T-helper 1 cell treated with Interleukin-12 subunit alpha and Interleukin-12 subunit beta and Interleukin-4 antibody, amounts not matched to agents 30 μg/mL and 1 μg/mL, for 36 hours (primary cell): ENCODE data around the gene RNASEL.
"Not testable (repeated sequence)": the region's sequence is repeated elsewhere in the genome, so short reads cannot be mapped to it uniquely, and the experiment has no call there.

Experiments
- H3K27ac Mint-ChIP-seq: one replicate; pipeline ENCODE4 v1.8.0; 2021; ENCODE audit warnings: mild to moderate bottlenecking, mixed read lengths
- H3K27me3 Mint-ChIP-seq: one replicate; pipeline ENCODE4 v1.8.0; 2021; ENCODE audit warnings: low read depth, mixed read lengths
- H3K36me3 Mint-ChIP-seq: one replicate; pipeline ENCODE4 v1.8.0; 2021; ENCODE audit warnings: low read depth, mixed read lengths
- H3K4me1 Mint-ChIP-seq: one replicate; pipeline ENCODE4 v1.8.0; 2021; ENCODE audit warnings: low read depth, mixed read lengths
- H3K4me3 Mint-ChIP-seq: one replicate; pipeline ENCODE4 v1.8.0; 2021; ENCODE audit warnings: mild to moderate bottlenecking, moderate library complexity, mixed read lengths
- H3K9me3 Mint-ChIP-seq: one replicate; pipeline ENCODE4 v1.8.0; 2021; ENCODE audit warnings: mixed read lengths

The RNASEL gene

GRCh38 chr1:182568647-182569284 is 20.3 kb downstream of the RNASEL start:
- Mint-ChIP-seq H3K27me3 (peaks cover 8% of the 10 kb centered on the region), H3K27ac (no peak overlapping the region), H3K4me1 (no peaks in the 10 kb centered on the region)

GRCh38 chr1:182567629-182568028 is 21.4 kb downstream of the RNASEL start:
- Mint-ChIP-seq H3K27ac (no peak overlapping the region), H3K4me1 (no peaks in the 10 kb centered on the region), H3K27me3 (peaks cover 9% of the 10 kb centered on the region), H3K4me3 (no peak overlapping the region), H3K36me3 (no peaks in the 10 kb centered on the region), H3K9me3 (no peaks in the 10 kb centered on the region)

More at GRCh38 chr1:182568647-182569284, 20.3 kb downstream of the RNASEL start:
- Mint-ChIP-seq H3K4me3 (no peak overlapping the region), H3K9me3 (no peaks in the 10 kb centered on the region), H3K36me3 (no peaks in the 10 kb centered on the region)

- Mint-ChIP-seq H3K4me3 (no peak overlapping the region), H3K4me1 (no peaks in the 10 kb centered on the region), H3K27me3 (peaks cover 9% of the 10 kb centered on the region), H3K36me3 (no peaks in the 10 kb centered on the region), H3K9me3 (no peaks in the 10 kb centered on the region), H3K27ac (no peak overlapping the region)
Measured at GRCh38 chr1:182565537-182565936, 23.5 kb downstream of the RNASEL start.

- peaks cover 12% of the 10 kb centered on the region for H3K27me3 Mint-ChIP-seq
- no peaks in the 10 kb centered on the region for H3K9me3 Mint-ChIP-seq
- H3K27ac Mint-ChIP-seq: no peak overlapping the region
- no peaks in the 10 kb centered on the region for H3K4me1 Mint-ChIP-seq
- H3K4me3 Mint-ChIP-seq: no peak overlapping the region
- no peaks in the 10 kb centered on the region for H3K36me3 Mint-ChIP-seq
Measured at GRCh38 chr1:182564406-182565004, 24.6 kb downstream of the RNASEL start.

GRCh38 chr1:182563095-182563494 is 26.0 kb downstream of the RNASEL start:
- no peaks in the 10 kb centered on the region for H3K9me3 Mint-ChIP-seq
- H3K27me3 Mint-ChIP-seq: peaks cover 12% of the 10 kb centered on the region
- no peak overlapping the region for H3K27ac Mint-ChIP-seq
- no peak overlapping the region for H3K4me3 Mint-ChIP-seq
- H3K36me3 Mint-ChIP-seq: no peaks in the 10 kb centered on the region
- H3K4me1 Mint-ChIP-seq: no peaks in the 10 kb centered on the region

- H3K36me3 Mint-ChIP-seq: no peaks in the 10 kb centered on the region
- peaks cover 12% of the 10 kb centered on the region for H3K27me3 Mint-ChIP-seq
- H3K9me3 Mint-ChIP-seq: no peaks in the 10 kb centered on the region
- H3K27ac Mint-ChIP-seq: no peak overlapping the region
- H3K4me3 Mint-ChIP-seq: no peak overlapping the region
- no peaks in the 10 kb centered on the region for H3K4me1 Mint-ChIP-seq
Measured at GRCh38 chr1:182561456-182561855, 27.6 kb downstream of the RNASEL start.

GRCh38 chr1:182560392-182560984 is 28.6 kb downstream of the RNASEL start:
- peaks cover 12% of the 10 kb centered on the region for H3K27me3 Mint-ChIP-seq
- no peaks in the 10 kb centered on the region for H3K9me3 Mint-ChIP-seq
- no peak overlapping the region for H3K4me3 Mint-ChIP-seq
- H3K27ac Mint-ChIP-seq: no peak overlapping the region
- H3K36me3 Mint-ChIP-seq: no peaks in the 10 kb centered on the region
- no peaks in the 10 kb centered on the region for H3K4me1 Mint-ChIP-seq

- H3K4me3 Mint-ChIP-seq: no peak overlapping the region
- no peak overlapping the region for H3K27ac Mint-ChIP-seq
- peaks cover 5% of the 10 kb centered on the region for H3K9me3 Mint-ChIP-seq
- no peaks in the 10 kb centered on the region for H3K4me1 Mint-ChIP-seq
- no peaks in the 10 kb centered on the region for H3K36me3 Mint-ChIP-seq
- peaks cover 3% of the 10 kb centered on the region for H3K27me3 Mint-ChIP-seq
Measured at GRCh38 chr1:182556279-182556678, 32.8 kb downstream of the RNASEL start.

- Mint-ChIP-seq H3K27ac (no peak overlapping the region), H3K27me3 (peaks cover 3% of the 10 kb centered on the region), H3K9me3 (peaks cover 5% of the 10 kb centered on the region), H3K36me3 (no peaks in the 10 kb centered on the region), H3K4me3 (no peak overlapping the region), H3K4me1 (no peaks in the 10 kb centered on the region)
Measured at GRCh38 chr1:182555493-182555892, 33.6 kb downstream of the RNASEL start.

- Mint-ChIP-seq H3K4me3 (no peak overlapping the region), H3K4me1 (no peaks in the 10 kb centered on the region), H3K36me3 (no peaks in the 10 kb centered on the region), H3K27ac (no peak overlapping the region), H3K27me3 (no peaks in the 10 kb centered on the region), H3K9me3 (peaks cover 5% of the 10 kb centered on the region)
Measured at GRCh38 chr1:182552527-182552926, 36.5 kb downstream of the RNASEL start.

GRCh38 chr1:182549811-182550210 is 39.2 kb downstream of the RNASEL start:
- peaks cover 5% of the 10 kb centered on the region for H3K9me3 Mint-ChIP-seq
- no peak overlapping the region for H3K4me3 Mint-ChIP-seq
- no peaks in the 10 kb centered on the region for H3K36me3 Mint-ChIP-seq
- H3K4me1 Mint-ChIP-seq: no peaks in the 10 kb centered on the region
- no peak overlapping the region for H3K27ac Mint-ChIP-seq
- peaks cover 15% of the 10 kb centered on the region for H3K27me3 Mint-ChIP-seq

GRCh38 chr1:182549346-182549745 is 39.7 kb downstream of the RNASEL start:
- H3K36me3 Mint-ChIP-seq: no peaks in the 10 kb centered on the region
- H3K4me1 Mint-ChIP-seq: no peaks in the 10 kb centered on the region
- H3K9me3 Mint-ChIP-seq: peaks cover 5% of the 10 kb centered on the region
- peaks cover 19% of the 10 kb centered on the region for H3K27me3 Mint-ChIP-seq
- no peak overlapping the region for H3K27ac Mint-ChIP-seq
- H3K4me3 Mint-ChIP-seq: no peak overlapping the region

- Mint-ChIP-seq H3K4me1 (no peaks in the 10 kb centered on the region), H3K36me3 (no peaks in the 10 kb centered on the region), H3K27me3 (peaks cover 3% of the 10 kb centered on the region), H3K4me3 (no peak overlapping the region), H3K27ac (no peak overlapping the region), H3K9me3 (no peaks in the 10 kb centered on the region)
Measured at GRCh38 chr1:182533896-182534295, 55.2 kb downstream of the RNASEL start.

- H3K4me3 Mint-ChIP-seq, H3K36me3 Mint-ChIP-seq, H3K27ac Mint-ChIP-seq, H3K27me3 Mint-ChIP-seq, H3K4me1 Mint-ChIP-seq: not testable (repeated sequence)
- H3K9me3 Mint-ChIP-seq: peaks cover 22% of the 10 kb centered on the region
Measured at GRCh38 chr1:182528206-182528605, 60.9 kb downstream of the RNASEL start.

GRCh38 chr1:182527680-182528079 is 61.4 kb downstream of the RNASEL start:
- no peaks in the 10 kb centered on the region for H3K27me3 Mint-ChIP-seq
- H3K4me3 Mint-ChIP-seq: no peak overlapping the region
- H3K9me3 Mint-ChIP-seq: peaks cover 22% of the 10 kb centered on the region

More at GRCh38 chr1:182527680-182528079, 61.4 kb downstream of the RNASEL start:
- Mint-ChIP-seq H3K4me1 (no peaks in the 10 kb centered on the region), H3K27ac (no peak overlapping the region), H3K36me3 (no peaks in the 10 kb centered on the region)
